Measurements from ENCODE around the gene RER1. TPM values are rescaled to one million over a fixed set of nuclear protein-coding genes. Genes with fewer than 3 reads are reported as not detected.

Gene RER1
- total RNA-seq, 2 donors from 2014 or later, result 114 TPM

DNA sequence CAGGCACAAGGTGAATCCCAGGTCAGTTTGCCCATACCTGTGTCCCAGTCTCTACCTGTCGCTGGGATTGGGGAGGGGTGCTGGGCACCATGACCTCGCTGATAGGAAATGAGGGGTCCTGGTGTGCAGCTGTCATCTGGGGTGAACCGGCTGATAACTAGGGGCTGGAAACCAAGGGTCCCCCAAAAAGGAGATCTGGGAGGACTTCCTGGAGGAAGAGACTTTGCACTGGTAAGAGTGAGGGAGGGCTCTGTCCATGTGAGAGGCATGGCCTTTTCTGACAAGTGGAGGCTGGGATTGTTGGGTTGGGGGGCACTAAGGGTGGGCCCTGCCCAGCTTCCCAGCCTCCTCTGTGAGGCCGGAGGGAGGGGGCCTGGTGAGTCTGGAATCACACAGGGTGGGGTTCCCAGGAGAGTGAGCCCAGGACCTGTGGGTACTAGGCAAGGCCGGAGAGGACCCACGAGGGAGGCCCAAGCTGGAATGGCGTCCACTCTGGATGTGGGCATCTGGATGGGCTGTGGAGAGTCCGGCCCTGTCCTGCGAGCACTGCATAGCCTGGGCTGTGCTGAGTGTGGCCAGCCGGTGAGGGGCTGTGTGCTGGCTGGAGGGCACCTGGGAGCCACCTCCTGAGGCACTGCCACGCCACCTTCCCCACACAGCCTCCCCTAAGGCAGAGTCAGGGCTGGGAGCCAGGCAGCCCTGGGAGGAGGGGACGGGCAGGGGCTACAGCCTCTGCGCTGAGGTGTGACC is 25.6 kb downstream of the RER1 start:
- H3K4me3 ChIP-seq (ENCODE audit: low read length), result no peak overlapping the region
- 91 to 95% methylated on average over 9 to 13 of the region's 13 CpGs for WGBS, 2 experiments (ENCODE audit: insufficient coverage in 1 of 2, insufficient read length in 1 of 2)
- H3K4me1 ChIP-seq (ENCODE audit: control insufficient read depth, insufficient read depth, low read length), result peaks cover 5% of the 10 kb centered on the region
- no peak overlapping the region for H3K4me3 Mint-ChIP-seq
- no peak overlapping the region for H3K9ac ChIP-seq (ENCODE audit: extremely low read depth, low read length, poor library complexity, severe bottlenecking)
- TF ChIP-seq, protein P1, sequence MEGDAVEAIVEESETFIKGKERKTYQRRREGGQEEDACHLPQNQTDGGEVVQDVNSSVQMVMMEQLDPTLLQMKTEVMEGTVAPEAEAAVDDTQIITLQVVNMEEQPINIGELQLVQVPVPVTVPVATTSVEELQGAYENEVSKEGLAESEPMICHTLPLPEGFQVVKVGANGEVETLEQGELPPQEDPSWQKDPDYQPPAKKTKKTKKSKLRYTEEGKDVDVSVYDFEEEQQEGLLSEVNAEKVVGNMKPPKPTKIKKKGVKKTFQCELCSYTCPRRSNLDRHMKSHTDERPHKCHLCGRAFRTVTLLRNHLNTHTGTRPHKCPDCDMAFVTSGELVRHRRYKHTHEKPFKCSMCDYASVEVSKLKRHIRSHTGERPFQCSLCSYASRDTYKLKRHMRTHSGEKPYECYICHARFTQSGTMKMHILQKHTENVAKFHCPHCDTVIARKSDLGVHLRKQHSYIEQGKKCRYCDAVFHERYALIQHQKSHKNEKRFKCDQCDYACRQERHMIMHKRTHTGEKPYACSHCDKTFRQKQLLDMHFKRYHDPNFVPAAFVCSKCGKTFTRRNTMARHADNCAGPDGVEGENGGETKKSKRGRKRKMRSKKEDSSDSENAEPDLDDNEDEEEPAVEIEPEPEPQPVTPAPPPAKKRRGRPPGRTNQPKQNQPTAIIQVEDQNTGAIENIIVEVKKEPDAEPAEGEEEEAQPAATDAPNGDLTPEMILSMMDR (conservative IDR thresholded peaks at IDR 0.05), result no peak
- DNase-seq, result no peak
- H3K36me3 Mint-ChIP-seq (ENCODE audit: low read depth), result no peaks in the 10 kb centered on the region
- no peaks in the 10 kb centered on the region for H3K27me3 ChIP-seq (ENCODE audit: control insufficient read depth, insufficient read depth, low read length, poor library complexity, severe bottlenecking)
- H3K9me3 ChIP-seq (ENCODE audit: control insufficient read depth, low read length), result no peaks in the 10 kb centered on the region
- no peak overlapping the region for H3K27ac ChIP-seq (ENCODE audit: low read depth, low read length)
- peaks cover 2% of the 10 kb centered on the region for H3K9me3 Mint-ChIP-seq
- H3K27ac Mint-ChIP-seq, result no peak overlapping the region
- H3K27me3 Mint-ChIP-seq (ENCODE audit: insufficient read depth), result peaks cover 24% of the 10 kb centered on the region
- H3K4me1 Mint-ChIP-seq, result peaks cover 8% of the 10 kb centered on the region
- no peaks in the 10 kb centered on the region for H3K36me3 ChIP-seq (ENCODE audit: control insufficient read depth, insufficient read depth, low read length)

- no peaks in the 10 kb centered on the region for H3K36me3 ChIP-seq (ENCODE audit: control insufficient read depth, insufficient read depth, low read length)
- Mint-ChIP-seq H3K4me3 (no peak overlapping the region), H3K27ac (no peak overlapping the region), H3K4me1 (peaks cover 8% of the 10 kb centered on the region), H3K27me3 (ENCODE audit: insufficient read depth) (peaks cover 24% of the 10 kb centered on the region), H3K36me3 (ENCODE audit: low read depth) (no peaks in the 10 kb centered on the region), H3K9me3 (peaks cover 8% of the 10 kb centered on the region)
- H3K4me1 ChIP-seq (ENCODE audit: control insufficient read depth, insufficient read depth, low read length), result peaks cover 5% of the 10 kb centered on the region
- H3K27me3 ChIP-seq (ENCODE audit: control insufficient read depth, insufficient read depth, low read length, poor library complexity, severe bottlenecking), result no peaks in the 10 kb centered on the region
- no peak overlapping the region for H3K27ac ChIP-seq (ENCODE audit: low read depth, low read length)
- no peak for DNase-seq
- WGBS, 2 experiments (ENCODE audit: insufficient coverage in 1 of 2, insufficient read length in 1 of 2), result 84 to 89% methylated on average over 12 to 14 of the region's 14 CpGs
- TF ChIP-seq, protein P1 (conservative IDR thresholded peaks at IDR 0.05), result no peak
- H3K4me3 ChIP-seq (ENCODE audit: low read length), result no peak overlapping the region
- H3K9me3 ChIP-seq (ENCODE audit: control insufficient read depth, low read length), result peaks cover 4% of the 10 kb centered on the region
- H3K9ac ChIP-seq (ENCODE audit: extremely low read depth, low read length, poor library complexity, severe bottlenecking), result no peak overlapping the region
Observed at GRCh38 chr1:2417833-2418225, 26.2 kb downstream of the RER1 start.

DNA sequence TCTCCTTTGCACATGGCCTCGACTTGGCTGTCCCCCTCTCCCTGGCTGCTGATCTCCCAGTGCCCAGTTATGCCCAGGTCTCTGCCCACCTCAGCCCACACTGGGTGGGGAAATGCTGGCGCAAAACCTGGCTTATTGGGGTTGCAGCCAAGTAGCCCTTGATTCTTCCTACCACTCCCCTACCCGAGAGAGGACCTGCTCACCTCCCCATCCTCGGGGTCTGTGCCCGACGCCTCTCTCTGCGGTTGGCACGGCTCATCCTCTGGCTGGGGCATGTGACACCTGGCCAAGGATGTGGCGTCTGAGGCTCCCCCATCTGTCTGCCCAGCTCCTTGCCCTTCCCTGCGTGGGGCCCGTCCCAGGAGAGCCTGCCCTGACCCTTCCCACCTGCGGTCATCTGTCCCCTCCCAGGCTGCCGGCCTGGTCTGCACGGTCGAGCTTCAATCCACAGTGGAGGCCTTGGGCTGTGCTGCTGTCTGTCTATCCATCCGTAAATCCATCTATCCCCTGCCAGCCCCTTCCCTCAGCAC is 27.2 kb downstream of the RER1 start:
- 83 to 86% methylated on average over 5 to 16 of the region's 16 CpGs for WGBS, 2 experiments (ENCODE audit: insufficient coverage in 1 of 2, insufficient read length in 1 of 2)
- peaks cover 11% of the 10 kb centered on the region for H3K9me3 ChIP-seq (ENCODE audit: control insufficient read depth, low read length)
- no peak overlapping the region for H3K27ac ChIP-seq (ENCODE audit: low read depth, low read length)
- Mint-ChIP-seq H3K9me3 (peaks cover 17% of the 10 kb centered on the region), H3K27ac (no peak overlapping the region), H3K4me3 (no peak overlapping the region), H3K4me1 (peaks cover 7% of the 10 kb centered on the region), H3K36me3 (ENCODE audit: low read depth) (no peaks in the 10 kb centered on the region), H3K27me3 (ENCODE audit: insufficient read depth) (peaks cover 28% of the 10 kb centered on the region)
- TF ChIP-seq, protein P1 (conservative IDR thresholded peaks at IDR 0.05), result no peak
- peaks cover 4% of the 10 kb centered on the region for H3K4me1 ChIP-seq (ENCODE audit: control insufficient read depth, insufficient read depth, low read length)
- DNase-seq, result no peak
- no peaks in the 10 kb centered on the region for H3K36me3 ChIP-seq (ENCODE audit: control insufficient read depth, insufficient read depth, low read length)
- H3K27me3 ChIP-seq (ENCODE audit: control insufficient read depth, insufficient read depth, low read length, poor library complexity, severe bottlenecking), result no peaks in the 10 kb centered on the region
- H3K9ac ChIP-seq (ENCODE audit: extremely low read depth, low read length, poor library complexity, severe bottlenecking), result no peak overlapping the region
- H3K4me3 ChIP-seq (ENCODE audit: low read length), result no peak overlapping the region
